NCI-H69 (cell line): ENCODE measurements around the gene SCN11A.

ENCODE experiments used
- DNase-seq: peaks from one replicate; lab custom pipeline; 2025; lab: John Stamatoyannopoulos, UW

SCN11A gene

GRCh38 chr3:39051649-39052561, at the start of gene SCN11A, which contains the start of gene WDR48:
Gene SCN11A (minus strand): TSS chr3:39051944. CDS start chr3:38950362, 101,582 bp downstream.
Gene WDR48 (plus strand): TSS chr3:39052016. CDS start chr3:39052026, 10 bp downstream.
- DNase-seq, result peak; percentile 92

- DNase-seq, result peak; percentile 30
These were observed 49.4 kb upstream of the SCN11A start for GRCh38 chr3:39101022-39101689.

GRCh38 chr3:39100500-39100886, 48.7 kb upstream of the SCN11A start:
- DNase-seq, result no peak

- DNase-seq, result no peak
These were observed 48.2 kb upstream of the SCN11A start for GRCh38 chr3:39099738-39100499.

- DNase-seq, result no peak
These were observed 47.5 kb upstream of the SCN11A start for GRCh38 chr3:39099242-39099641.

GRCh38 chr3:39098473-39099000, 46.8 kb upstream of the SCN11A start:
- no peak for DNase-seq

GRCh38 chr3:39097716-39098472, 46.1 kb upstream of the SCN11A start:
- no peak for DNase-seq

GRCh38 chr3:39096775-39097174, 45.0 kb upstream of the SCN11A start:
- DNase-seq, result no peak

- no peak for DNase-seq
These were observed 44.0 kb upstream of the SCN11A start for GRCh38 chr3:39095778-39096177.

GRCh38 chr3:39094851-39095677, 43.3 kb upstream of the SCN11A start:
- DNase-seq, result no peak

- DNase-seq, result no peak
These were observed 39.2 kb upstream of the SCN11A start for GRCh38 chr3:39090922-39091321.

- no peak for DNase-seq
These were observed 37.1 kb upstream of the SCN11A start for GRCh38 chr3:39088889-39089288.

- no peak for DNase-seq
These were observed 36.7 kb upstream of the SCN11A start for GRCh38 chr3:39088456-39088855.

- no peak for DNase-seq
These were observed 34.4 kb upstream of the SCN11A start for GRCh38 chr3:39086144-39086543.

GRCh38 chr3:39082666-39083313, 31.0 kb upstream of the SCN11A start:
- DNase-seq, result no peak

- DNase-seq, result no peak
These were observed 28.3 kb upstream of the SCN11A start for GRCh38 chr3:39080026-39080425.

- DNase-seq, result no peak
These were observed 27.8 kb upstream of the SCN11A start for GRCh38 chr3:39079530-39079929.

- DNase-seq, result no peak
These were observed 24.2 kb upstream of the SCN11A start for GRCh38 chr3:39075910-39076309.

- DNase-seq, result no peak
These were observed 16.8 kb upstream of the SCN11A start for GRCh38 chr3:39068556-39068955.

- DNase-seq, result no peak
These were observed 15.5 kb upstream of the SCN11A start for GRCh38 chr3:39067286-39067685.
